Stimulated activated naive CD8-positive, alpha-beta T cell treated with anti-CD3 and anti-CD28 coated beads, Interleukin-15, Interleukin-2, amounts not matched to agents 100 U/mL and 50 U/mL, for 24 hours (primary cell): ENCODE measurements around the gene COX6B1.
A peak's percentile ranks its signal among the peaks of the same experiment; 100 is the strongest.
"Not testable (repeated sequence)": the region's sequence is repeated elsewhere in the genome, so short reads cannot be mapped to it uniquely, and the experiment has no call there.

ENCODE experiments used
- ATAC-seq: fragments of 150-1000 bp; cut with Tn5 transposase; one replicate; pipeline ENCODE4 v1.10.0; 2021
- DNase-seq: peaks from one replicate; pipeline ENCODE4 v3.0.0; 2021

The COX6B1 gene

GRCh38 chr19:35648017-35648961, at the start of gene COX6B1:
COX6B1 (plus strand) TSS chr19:35648323; CDS start chr19:35651244, 2,921 bp downstream.
- DNase-seq (peak; percentile 91), ATAC-seq (peak; percentile 76)

- no peak for DNase-seq
- ATAC-seq = no peak
Observed at GRCh38 chr19:35601971-35602370, 46.2 kb upstream of the COX6B1 start.

- not testable (repeated sequence) for DNase-seq, ATAC-seq
Observed at GRCh38 chr19:35604436-35604835, 43.7 kb upstream of the COX6B1 start.

- DNase-seq, ATAC-seq: not testable (repeated sequence)
Observed at GRCh38 chr19:35607170-35607569, 41.0 kb upstream of the COX6B1 start.

- ATAC-seq (no peak), DNase-seq (no peak)
Observed at GRCh38 chr19:35607661-35608060, 40.5 kb upstream of the COX6B1 start.

GRCh38 chr19:35608251-35608650, 39.9 kb upstream of the COX6B1 start:
- DNase-seq (no peak), ATAC-seq (no peak)

- ATAC-seq = no peak
- no peak for DNase-seq
Observed at GRCh38 chr19:35609851-35610353, 38.2 kb upstream of the COX6B1 start.

GRCh38 chr19:35612224-35612558, 35.9 kb upstream of the COX6B1 start:
- ATAC-seq (no peak), DNase-seq (no peak)

- peak; percentile 93 for ATAC-seq
- peak; percentile 96 for DNase-seq
Observed at GRCh38 chr19:35612559-35613321, 35.4 kb upstream of the COX6B1 start, which contains the start of gene HAUS5. HAUS5 (plus strand) TSS chr19:35612735; CDS start chr19:35612795, 60 bp downstream.

- ATAC-seq (no peak), DNase-seq (no peak)
Observed at GRCh38 chr19:35613574-35613973, 34.5 kb upstream of the COX6B1 start.

GRCh38 chr19:35615036-35615435, 33.1 kb upstream of the COX6B1 start:
- no peak for ATAC-seq
- no peak for DNase-seq

- no peak for ATAC-seq
- no peak for DNase-seq
Observed at GRCh38 chr19:35618857-35619256, 29.3 kb upstream of the COX6B1 start.

GRCh38 chr19:35619290-35619923, 28.7 kb upstream of the COX6B1 start:
- no peak for ATAC-seq
- DNase-seq = no peak

- ATAC-seq (no peak), DNase-seq (no peak)
Observed at GRCh38 chr19:35620001-35620400, 28.1 kb upstream of the COX6B1 start.

GRCh38 chr19:35621708-35622107, 26.4 kb upstream of the COX6B1 start:
- no peak for ATAC-seq
- DNase-seq = no peak

GRCh38 chr19:35622750-35623149, 25.4 kb upstream of the COX6B1 start:
- ATAC-seq (no peak), DNase-seq (no peak)

GRCh38 chr19:35623327-35624010, 24.7 kb upstream of the COX6B1 start:
- ATAC-seq = no peak
- no peak for DNase-seq

- DNase-seq (no peak), ATAC-seq (peak; percentile 17)
Observed at GRCh38 chr19:35628264-35628564, 19.9 kb upstream of the COX6B1 start.

- DNase-seq (peak; percentile 98), ATAC-seq (peak; percentile 100)
Observed at GRCh38 chr19:35628565-35629331, 19.4 kb upstream of the COX6B1 start, which contains the start of gene RBM42. RBM42 (plus strand) TSS chr19:35629036; CDS start chr19:35629154, 118 bp downstream.

- DNase-seq (no peak), ATAC-seq (no peak)
Observed at GRCh38 chr19:35629332-35629633, 18.8 kb upstream of the COX6B1 start.

GRCh38 chr19:35633727-35634440, 14.2 kb upstream of the COX6B1 start:
- no peak for DNase-seq
- no peak for ATAC-seq
